GM18505 (cell line): ENCODE measurements around the gene ASCL2.
"Not testable (repeated sequence)": the region's sequence is repeated elsewhere in the genome, so short reads cannot be mapped to it uniquely, and the experiment has no call there.

ENCODE experiments used
- ATAC-seq: cut with Tn5 transposase; IDR thresholded peaks from one replicate; pipeline ENCODE4 v1.9.1; 2021; ENCODE audit not compliant: unreplicated experiment
- POLR2A ChIP-seq: IDR thresholded peaks from 4 replicates; pipeline ENCODE4 v1.6.1; 2011; ENCODE audit warnings: borderline replicate concordance; ENCODE audit not compliant: insufficient read depth, insufficient read length; ENCODE audit errors: extremely low read depth

Gene ASCL2

DNA sequence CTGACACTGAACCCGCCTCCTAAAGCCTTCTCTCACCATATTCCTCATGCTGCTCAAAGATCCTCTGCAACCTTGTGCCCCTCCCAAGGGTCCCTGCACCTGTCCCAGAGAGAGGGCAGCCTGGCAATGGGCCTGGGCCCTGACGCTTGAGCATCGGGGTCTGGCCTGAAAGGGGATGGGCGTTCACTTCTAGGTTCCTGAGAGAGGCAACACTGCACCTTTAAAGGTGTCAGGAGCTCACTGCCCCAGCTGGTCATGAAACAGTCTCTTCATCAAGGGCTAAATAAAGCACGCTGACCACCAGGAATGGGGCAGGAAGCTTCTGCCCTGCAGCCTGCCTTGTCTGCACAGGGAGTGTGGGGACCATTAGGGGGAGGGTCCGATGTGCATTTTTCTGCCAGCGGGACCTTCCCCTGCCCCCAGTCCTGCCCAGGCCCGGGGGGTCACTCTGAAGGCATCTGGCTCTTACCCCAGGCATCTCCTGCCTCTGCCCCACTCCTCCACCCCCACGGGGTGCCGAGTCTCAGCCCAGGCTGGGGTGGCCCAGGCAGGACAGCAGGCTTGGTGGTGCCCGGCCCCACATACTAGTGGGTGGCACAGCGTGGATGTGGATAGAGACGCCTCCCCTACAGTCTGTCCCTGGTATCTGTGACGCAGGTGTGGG is 27.9 kb upstream of the ASCL2 start:
- no peak for TF ChIP-seq POLR2A
- ATAC-seq: no peak

- no peak for ATAC-seq
- no peak for TF ChIP-seq POLR2A
Measured at GRCh38 chr11:2297623-2298030, 27.2 kb upstream of the ASCL2 start.

DNA sequence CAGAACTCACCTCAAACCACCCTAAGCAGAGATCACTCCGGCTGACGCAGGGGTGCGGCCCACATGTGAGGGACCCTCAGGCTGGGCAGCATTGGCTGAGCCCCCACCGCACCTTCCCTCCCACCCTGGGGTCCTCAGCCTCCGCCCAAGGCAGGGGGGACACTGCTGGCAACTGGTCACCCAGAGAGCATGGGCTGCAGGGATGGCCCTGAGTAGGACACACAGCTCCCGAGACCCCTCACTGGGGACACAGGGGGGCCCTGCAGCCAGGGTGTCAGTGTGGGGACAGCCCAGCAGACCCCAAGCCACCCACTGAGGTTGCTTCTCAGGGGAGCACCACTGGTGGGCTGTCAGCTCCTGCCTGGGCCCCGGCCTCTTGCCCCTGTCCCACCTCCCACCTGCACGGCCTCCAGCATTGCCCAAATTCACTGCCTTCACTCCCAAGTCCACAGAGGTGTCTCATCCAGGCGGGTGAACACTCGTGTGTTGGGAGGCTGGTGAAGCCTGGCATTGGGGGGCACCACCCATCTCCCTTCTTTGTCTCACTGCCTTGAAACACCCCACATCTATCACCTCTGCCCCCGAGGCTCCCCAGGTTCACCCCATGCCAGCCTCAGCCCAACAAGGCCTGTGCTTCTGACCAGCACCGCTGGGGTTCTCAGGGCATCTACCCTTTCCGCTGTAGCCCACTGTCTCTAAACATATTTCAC is 26.7 kb upstream of the ASCL2 start:
- no peak for ATAC-seq
- TF ChIP-seq POLR2A: no peak

DNA sequence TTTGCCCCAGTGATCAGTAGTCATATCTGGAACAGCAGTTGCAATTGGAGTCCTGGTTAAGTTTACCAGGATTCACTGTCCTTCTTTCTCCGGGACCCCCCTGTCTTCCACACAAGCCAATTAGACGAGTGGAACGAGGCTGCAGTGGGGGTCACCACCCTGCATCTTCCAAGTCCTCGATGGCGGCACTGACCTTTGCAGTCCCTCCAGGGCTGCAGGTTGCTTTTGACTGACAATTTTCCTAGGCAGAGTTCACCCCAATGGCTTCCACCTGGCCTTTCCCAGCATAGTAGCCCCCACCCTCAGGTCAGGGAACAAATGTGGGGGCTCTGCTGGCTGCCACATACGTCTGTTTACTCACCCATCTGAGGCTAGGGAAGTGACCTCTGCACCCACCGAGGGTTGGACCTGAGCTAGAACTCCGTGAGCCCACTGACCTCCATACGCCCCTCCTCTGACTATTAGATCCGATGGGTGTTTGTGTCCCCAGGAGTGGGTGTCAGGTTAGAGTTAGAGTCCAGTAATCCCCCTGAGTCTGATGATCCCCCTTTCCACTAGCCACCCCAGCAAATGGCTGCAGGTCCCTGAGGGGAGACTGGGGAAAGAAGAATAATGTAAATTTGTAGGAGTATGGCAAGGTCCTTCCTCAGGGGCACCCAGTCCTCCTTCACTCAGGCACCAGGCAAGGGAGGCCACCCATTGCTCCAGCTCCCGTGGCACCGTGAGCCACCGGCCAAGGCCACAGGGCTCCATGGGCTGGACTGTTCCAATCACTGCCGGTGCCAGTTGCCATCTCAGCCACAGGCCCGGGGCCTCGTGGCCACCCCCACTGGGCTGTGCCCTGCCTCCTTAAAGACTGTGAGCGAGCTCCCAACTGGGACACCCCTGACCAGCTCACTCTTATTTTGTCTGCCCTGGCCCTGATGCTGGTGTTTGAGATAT is 25.9 kb upstream of the ASCL2 start:
- TF ChIP-seq POLR2A: no peak
- no peak for ATAC-seq

- TF ChIP-seq POLR2A: no peak
- no peak for ATAC-seq
Measured at GRCh38 chr11:2294926-2295290, 24.5 kb upstream of the ASCL2 start.

DNA sequence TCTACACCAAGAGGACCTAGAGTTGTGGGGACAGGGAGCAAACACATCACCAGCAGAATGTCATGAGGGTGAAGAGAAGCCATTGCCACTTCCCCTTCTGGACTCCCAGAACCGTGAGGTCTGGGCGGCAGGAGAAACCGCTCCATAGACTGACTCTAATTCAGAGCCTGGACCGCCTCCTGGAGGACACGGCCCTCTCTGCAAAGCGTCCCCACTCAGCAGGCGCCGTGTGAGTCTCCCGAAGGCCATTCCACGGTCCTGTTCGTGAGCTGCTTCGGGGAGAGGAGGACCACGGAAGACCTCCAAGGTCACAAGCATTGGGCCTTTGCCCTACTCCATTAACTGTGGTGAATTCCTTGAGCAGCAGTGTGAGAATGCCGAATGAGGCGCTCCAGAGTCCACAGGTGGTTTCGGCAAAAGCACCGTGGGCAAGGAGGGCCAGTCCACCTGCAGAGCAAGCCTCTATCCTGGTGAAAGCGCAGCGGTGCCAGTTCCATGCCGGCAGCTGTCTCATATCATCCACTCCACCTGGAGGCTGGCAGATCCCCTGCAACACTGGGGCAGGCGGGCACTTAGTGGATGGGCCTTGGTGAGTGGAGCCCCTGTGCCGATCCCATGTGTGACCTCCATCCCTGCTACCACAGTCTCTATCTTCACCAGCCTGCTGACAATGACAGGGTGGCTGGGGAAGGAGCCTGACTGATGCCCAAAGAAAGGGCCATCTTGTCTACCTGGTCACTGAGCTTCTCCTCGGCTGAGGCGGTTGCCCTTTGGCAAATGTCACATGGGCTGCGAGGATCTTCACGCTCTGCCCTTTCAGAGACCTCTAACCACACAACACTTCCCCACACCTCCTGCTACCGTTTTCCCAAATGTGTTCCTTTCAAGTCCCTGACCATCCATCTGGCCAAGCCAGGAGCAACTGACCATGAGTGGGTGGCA is 23.9 kb upstream of the ASCL2 start:
- no peak for TF ChIP-seq POLR2A
- no peak for ATAC-seq

GRCh38 chr11:2293531-2293971 is 23.2 kb upstream of the ASCL2 start:
- ATAC-seq: no peak
- no peak for TF ChIP-seq POLR2A

DNA sequence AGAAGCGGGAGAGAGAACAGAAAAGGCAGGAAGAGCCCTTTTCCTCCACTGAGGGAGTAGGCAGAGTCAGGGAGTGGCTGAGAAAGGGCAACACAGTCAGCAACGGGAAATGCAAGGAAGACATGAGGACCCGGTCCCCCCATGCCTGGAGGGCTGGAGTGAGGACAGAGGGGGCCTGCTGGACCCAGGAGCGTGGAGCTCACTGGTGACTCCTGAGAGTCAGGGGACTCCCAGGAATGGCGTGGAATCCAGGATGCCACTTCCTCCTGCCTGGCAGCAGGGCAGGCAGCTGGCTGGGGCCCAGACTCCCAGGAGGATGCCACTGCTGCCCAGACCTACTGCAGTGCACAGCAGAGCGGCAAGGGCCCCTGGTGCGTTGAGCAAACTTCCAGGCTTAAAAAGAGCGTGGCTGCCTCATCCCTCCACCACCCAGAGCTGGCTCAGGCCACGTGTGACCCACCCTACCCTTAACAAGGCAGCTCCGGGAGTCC is 20.0 kb upstream of the ASCL2 start:
- no peak for ATAC-seq
- no peak for TF ChIP-seq POLR2A

GRCh38 chr11:2289859-2290258 is 19.5 kb upstream of the ASCL2 start:
- no peak for TF ChIP-seq POLR2A
- no peak for ATAC-seq

- no peak for ATAC-seq
- no peak for TF ChIP-seq POLR2A
Measured at GRCh38 chr11:2289350-2289749, 19.0 kb upstream of the ASCL2 start.

DNA sequence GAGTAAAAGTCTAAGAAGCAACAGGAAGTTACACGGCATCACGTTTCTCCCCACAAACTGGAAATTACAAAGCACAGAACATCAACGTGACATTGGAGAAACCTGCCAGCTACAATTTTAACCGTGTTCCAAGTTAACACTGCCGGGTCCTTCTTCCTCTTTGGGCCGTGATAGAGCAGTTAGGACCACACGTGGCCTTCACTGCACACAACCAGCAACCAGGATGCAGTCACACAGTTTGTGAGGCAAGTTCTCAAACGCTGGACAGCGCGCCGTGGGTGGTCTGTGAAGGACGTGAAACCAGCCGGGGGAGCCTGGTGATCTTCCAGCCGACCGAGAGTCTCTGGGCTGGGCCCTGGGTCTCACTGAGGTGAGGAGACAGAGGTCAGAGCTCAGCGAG is 16.7 kb upstream of the ASCL2 start:
- no peak for TF ChIP-seq POLR2A
- no peak for ATAC-seq

- not testable (repeated sequence) for ATAC-seq
Measured at GRCh38 chr11:2286350-2286749, 16.0 kb upstream of the ASCL2 start.
